BJ (cell line): ENCODE measurements around the gene SGSM1. TPM values are rescaled to one million over a fixed set of nuclear protein-coding genes. Genes with fewer than 3 reads are reported as not detected.

ENCODE experiments used
- CTCF ChIA-PET: fragments of 350-600 bp; formaldehyde crosslinking; extraction: SDS; loops from one replicate; lab custom pipeline; 2021; ENCODE audit warnings: antibody characterized with exemption, inconsistent platforms; lab: Yijun Ruan, JAX
- POLR2A ChIA-PET: fragments of 300-600 bp; sonication (Branson Sonifier 250); formaldehyde crosslinking; extraction: SDS; loops from one replicate; lab custom pipeline; 2021; ENCODE audit warnings: antibody characterized with exemption; lab: Charles Lee
- DNase-seq: peaks from one replicate; pipeline ENCODE4 v3.0.0-alpha.2; 2011; ENCODE audit warnings: low read depth
- H3K27me3 ChIP-seq: 2 replicates; pipeline ENCODE4 v1.6.0; 2011; ENCODE audit warnings: low read length; ENCODE audit not compliant: control insufficient read depth, insufficient read depth
- H3K36me3 ChIP-seq: 2 replicates; pipeline ENCODE4 v1.5.1; 2011; ENCODE audit warnings: low read length; ENCODE audit not compliant: control insufficient read depth, insufficient read depth
- H3K4me3 ChIP-seq: 2 replicates; pipeline ENCODE4 v1.5.1; 2011; ENCODE audit warnings: low read depth, mild to moderate bottlenecking, control low read depth, low read length
- polyA minus RNA-seq: library from RNA; depleted of rRNA, polyadenylated mRNA; stranded (reverse); fragments of >200 nt; gene quantifications from 2 replicates; pipeline ENCODE4 v1.2.3, GENCODE V29; 2011; rRNA and poly(A)+ RNA removed
- polyA plus RNA-seq: library from polyadenylated mRNA; depleted of rRNA; stranded (reverse); fragments of >200 nt; gene quantifications from 2 replicates; pipeline ENCODE4 v1.2.3, GENCODE V29; 2011; rRNA removed
- TF ChIP-seq, protein P1 (sequence below): IDR thresholded peaks from 2 replicates; pipeline ENCODE4 v1.5.1; 2011; ENCODE audit warnings: low read depth, mild to moderate bottlenecking, control low read depth, inconsistent platforms, low read length, moderate library complexity; ENCODE audit not compliant: insufficient read depth

SGSM1 gene, protein sequence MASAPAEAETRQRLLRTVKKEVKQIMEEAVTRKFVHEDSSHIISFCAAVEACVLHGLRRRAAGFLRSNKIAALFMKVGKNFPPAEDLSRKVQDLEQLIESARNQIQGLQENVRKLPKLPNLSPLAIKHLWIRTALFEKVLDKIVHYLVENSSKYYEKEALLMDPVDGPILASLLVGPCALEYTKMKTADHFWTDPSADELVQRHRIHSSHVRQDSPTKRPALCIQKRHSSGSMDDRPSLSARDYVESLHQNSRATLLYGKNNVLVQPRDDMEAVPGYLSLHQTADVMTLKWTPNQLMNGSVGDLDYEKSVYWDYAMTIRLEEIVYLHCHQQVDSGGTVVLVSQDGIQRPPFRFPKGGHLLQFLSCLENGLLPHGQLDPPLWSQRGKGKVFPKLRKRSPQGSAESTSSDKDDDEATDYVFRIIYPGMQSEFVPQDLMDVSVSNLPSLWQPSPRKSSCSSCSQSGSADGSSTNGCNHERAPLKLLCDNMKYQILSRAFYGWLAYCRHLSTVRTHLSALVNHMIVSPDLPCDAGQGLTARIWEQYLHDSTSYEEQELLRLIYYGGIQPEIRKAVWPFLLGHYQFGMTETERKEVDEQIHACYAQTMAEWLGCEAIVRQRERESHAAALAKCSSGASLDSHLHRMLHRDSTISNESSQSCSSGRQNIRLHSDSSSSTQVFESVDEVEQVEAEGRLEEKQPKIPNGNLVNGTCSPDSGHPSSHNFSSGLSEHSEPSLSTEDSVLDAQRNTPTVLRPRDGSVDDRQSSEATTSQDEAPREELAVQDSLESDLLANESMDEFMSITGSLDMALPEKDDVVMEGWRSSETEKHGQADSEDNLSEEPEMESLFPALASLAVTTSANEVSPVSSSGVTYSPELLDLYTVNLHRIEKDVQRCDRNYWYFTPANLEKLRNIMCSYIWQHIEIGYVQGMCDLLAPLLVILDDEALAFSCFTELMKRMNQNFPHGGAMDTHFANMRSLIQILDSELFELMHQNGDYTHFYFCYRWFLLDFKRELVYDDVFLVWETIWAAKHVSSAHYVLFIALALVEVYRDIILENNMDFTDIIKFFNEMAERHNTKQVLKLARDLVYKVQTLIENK
- polyA plus RNA-seq (not detected in 2 replicates), polyA minus RNA-seq (not detected in 2 replicates)

- H3K36me3 ChIP-seq, result no peaks in the 10 kb centered on the region
- H3K27me3 ChIP-seq, result peaks cover 5% of the 10 kb centered on the region
- DNase-seq, result no peak
- CTCF ChIA-PET, result no interaction called here
- POLR2A ChIA-PET, result no interaction called here
- TF ChIP-seq, protein P1, sequence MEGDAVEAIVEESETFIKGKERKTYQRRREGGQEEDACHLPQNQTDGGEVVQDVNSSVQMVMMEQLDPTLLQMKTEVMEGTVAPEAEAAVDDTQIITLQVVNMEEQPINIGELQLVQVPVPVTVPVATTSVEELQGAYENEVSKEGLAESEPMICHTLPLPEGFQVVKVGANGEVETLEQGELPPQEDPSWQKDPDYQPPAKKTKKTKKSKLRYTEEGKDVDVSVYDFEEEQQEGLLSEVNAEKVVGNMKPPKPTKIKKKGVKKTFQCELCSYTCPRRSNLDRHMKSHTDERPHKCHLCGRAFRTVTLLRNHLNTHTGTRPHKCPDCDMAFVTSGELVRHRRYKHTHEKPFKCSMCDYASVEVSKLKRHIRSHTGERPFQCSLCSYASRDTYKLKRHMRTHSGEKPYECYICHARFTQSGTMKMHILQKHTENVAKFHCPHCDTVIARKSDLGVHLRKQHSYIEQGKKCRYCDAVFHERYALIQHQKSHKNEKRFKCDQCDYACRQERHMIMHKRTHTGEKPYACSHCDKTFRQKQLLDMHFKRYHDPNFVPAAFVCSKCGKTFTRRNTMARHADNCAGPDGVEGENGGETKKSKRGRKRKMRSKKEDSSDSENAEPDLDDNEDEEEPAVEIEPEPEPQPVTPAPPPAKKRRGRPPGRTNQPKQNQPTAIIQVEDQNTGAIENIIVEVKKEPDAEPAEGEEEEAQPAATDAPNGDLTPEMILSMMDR, result no peak
- peak within 1 kb of the TSS; percentile 41 for H3K4me3 ChIP-seq
These were observed at the start of gene SGSM1 for GRCh38 chr22:24805790-24806662. Gene SGSM1, plus strand, starts transcription at chr22:24806211. Its CDS starts 115 bp downstream, at chr22:24806326.

- TF ChIP-seq, protein P1, result peak; percentile 70
- H3K27me3 ChIP-seq, result peaks cover 6% of the 10 kb centered on the region; the same call in 1 of the 2 replicates
- ChIA-PET CTCF (interaction anchor here (0.8 to 4.2 kb wide), 8 partner anchors 10 to 117 kb away, joined by 3 to 35 read pairs (median 3); no protein-coding TSS in a partner anchor), POLR2A (no interaction called here)
- no peak for DNase-seq
- no peak overlapping the region for H3K4me3 ChIP-seq
- H3K36me3 ChIP-seq, result no peaks in the 10 kb centered on the region
These were observed 47.7 kb upstream of the SGSM1 start for GRCh38 chr22:24758164-24758799.

GRCh38 chr22:24759765-24760164, 46.2 kb upstream of the SGSM1 start:
- H3K4me3 ChIP-seq, result no peak overlapping the region
- H3K27me3 ChIP-seq, result peaks cover 6% of the 10 kb centered on the region
- POLR2A ChIA-PET, result no interaction called here
- no peaks in the 10 kb centered on the region for H3K36me3 ChIP-seq
- DNase-seq, result no peak
- TF ChIP-seq, protein P1, result no peak
- CTCF ChIA-PET, result interaction anchor here (1.2 to 4.2 kb wide), 2 partner anchors 9 to 16 kb away, joined by 3 to 35 read pairs; no protein-coding TSS in a partner anchor

DNA sequence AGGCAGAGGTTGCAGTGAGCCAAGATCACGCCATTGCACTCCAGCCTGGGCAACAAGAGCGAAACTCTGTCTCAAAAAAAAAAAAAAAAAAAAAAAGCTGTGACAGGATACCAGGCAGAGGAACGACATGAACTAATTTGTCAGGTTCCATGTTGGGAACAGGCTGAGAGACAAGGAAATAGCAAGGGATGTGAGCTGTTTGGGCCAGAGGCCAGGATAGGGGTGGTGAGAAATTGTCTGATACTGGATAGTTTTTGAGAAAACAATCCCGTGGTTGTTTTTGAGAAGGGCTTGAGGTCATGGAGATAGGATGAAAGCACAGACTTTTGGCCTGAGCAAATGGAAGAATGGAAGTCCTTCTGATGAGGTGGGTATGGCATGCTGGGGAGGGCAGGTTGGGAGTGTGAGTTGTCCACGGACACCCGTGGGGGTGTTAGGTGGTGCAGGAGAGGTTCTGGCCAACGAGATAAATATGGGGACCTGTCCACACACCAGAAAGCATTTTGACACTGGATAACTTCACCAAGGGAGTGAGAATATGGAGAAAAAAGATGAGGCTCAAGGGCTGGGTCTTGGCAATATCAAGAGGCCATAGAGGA, 45.2 kb upstream of the SGSM1 start:
- ChIA-PET CTCF (interaction anchor here (4.2 kb wide), 1 partner anchor 8 kb away, joined by 35 read pairs; no protein-coding TSS in a partner anchor), POLR2A (no interaction called here)
- no peak for DNase-seq
- Histone ChIP-seq H3K4me3 (no peak overlapping the region), H3K36me3 (no peaks in the 10 kb centered on the region), H3K27me3 (peaks cover 6% of the 10 kb centered on the region)
- TF ChIP-seq, protein P1, result no peak
